H1 (cell line): ENCODE data around the gene TFDP1. TPM values are rescaled to one million over a fixed set of nuclear protein-coding genes. Genes with fewer than 3 reads are reported as not detected.

Experiments used
- CTCF ChIA-PET: fragments of 300-600 bp; sonication (Branson Sonifier 250); formaldehyde crosslinking; loops from one replicate; lab custom pipeline; 2021; ENCODE audit not compliant: partially characterized antibody; lab: Charles Lee
- POLR2A ChIA-PET: fragments of 300-600 bp; sonication (Branson Sonifier 250); formaldehyde crosslinking; loops from one replicate; lab custom pipeline; 2021; ENCODE audit warnings: inconsistent platforms; ENCODE audit not compliant: partially characterized antibody; lab: Charles Lee
- DNase-seq, 2 experiments: peaks; one replicate each; pipeline versions ENCODE4 v3.0.0 to v3.0.0-alpha.2; 2010 to 2022; ENCODE audit warnings: low spot score in 2 of 2, low read depth in 1 of 2, mixed read lengths in 1 of 2
- FAIRE-seq: peaks from 2 replicates; lab custom pipeline; 2011; peaks lifted over from hg19 to GRCh38; lab: Jason Lieb, UNC
- H2AFZ ChIP-seq: 2 replicates; pipeline ENCODE4 v1.8.1; 2012; ENCODE audit warnings: low read length, inconsistent platforms
- H2AK5ac ChIP-seq: 2 replicates; pipeline ENCODE4 v1.6.1; 2013; ENCODE audit warnings: low read depth, low read length
- H2BK120ac ChIP-seq: replicated peaks from 2 replicates; pipeline ENCODE3; 2013; ENCODE audit warnings: low read depth, low read length, inconsistent platforms
- H2BK12ac ChIP-seq: 2 replicates; pipeline ENCODE4 v1.6.1; 2013; ENCODE audit warnings: low read depth, low read length
- H2BK15ac ChIP-seq: 2 replicates; pipeline ENCODE4 v1.6.1; 2013; ENCODE audit warnings: low read length
- H2BK20ac ChIP-seq: 2 replicates; pipeline ENCODE4 v1.6.1; 2013; ENCODE audit warnings: low read length
- H2BK5ac ChIP-seq: 2 replicates; pipeline ENCODE4 v1.6.1; 2013; ENCODE audit warnings: low read depth, low read length
- H3K14ac ChIP-seq: 2 replicates; pipeline ENCODE4 v1.6.1; 2013; ENCODE audit warnings: inconsistent platforms; ENCODE audit not compliant: insufficient read length
- H3K18ac ChIP-seq: 2 replicates; pipeline ENCODE4 v1.6.1; 2013; ENCODE audit warnings: low read length; ENCODE audit errors: extremely low read depth
- H3K23ac ChIP-seq: 2 replicates; pipeline ENCODE4 v1.6.1; 2013; ENCODE audit warnings: inconsistent platforms; ENCODE audit not compliant: insufficient read length
- H3K23me2 ChIP-seq: 2 replicates; pipeline ENCODE4 v1.6.1; 2013; ENCODE audit warnings: low read depth, low read length
- H3K27ac ChIP-seq: 2 replicates; pipeline ENCODE4 v1.6.1; 2011; ENCODE audit warnings: low read depth, low read length, inconsistent platforms
- H3K27me3 ChIP-seq, 4 experiments: replicated peaks in 1 of 4; 1 replicate in 1 of 4; 2 replicates in 3 of 4; pipeline versions ENCODE4 v1.6.1 to v1.8.1; 2011 to 2013; ENCODE audit warnings: low read length in 3 of 4, mild to moderate bottlenecking in 3 of 4, inconsistent platforms in 2 of 4, mixed read lengths in 2 of 4, moderate library complexity in 1 of 4; ENCODE audit not compliant: control insufficient read depth in 3 of 4, insufficient read depth in 3 of 4; ENCODE audit errors: extremely low read depth in 1 of 4
- H3K36me3 ChIP-seq, 4 experiments: 2 replicates each; pipeline versions ENCODE4 v1.6.1 to v1.8.1; 2011 to 2013; ENCODE audit warnings: mild to moderate bottlenecking in 4 of 4, low read length in 3 of 4, moderate library complexity in 2 of 4, control low read depth in 1 of 4, inconsistent platforms in 1 of 4; ENCODE audit not compliant: insufficient read depth in 4 of 4, control insufficient read depth in 2 of 4
- H3K4ac ChIP-seq: replicated peaks from 2 replicates; pipeline ENCODE3; 2013; ENCODE audit warnings: low read length, low read depth, mixed read lengths, inconsistent platforms; ENCODE audit not compliant: insufficient read length
- H3K4me1 ChIP-seq, 4 experiments: replicated peaks in 1 of 4; 1 replicate in 1 of 4; 2 replicates in 3 of 4; pipeline versions ENCODE4 v1.6.1 to v1.8.1; 2011 to 2013; ENCODE audit warnings: low read length in 3 of 4, inconsistent platforms in 2 of 4, mixed read lengths in 1 of 4; ENCODE audit not compliant: insufficient read depth in 4 of 4, control insufficient read depth in 3 of 4
- H3K4me2 ChIP-seq, 2 experiments: 2 replicates each; pipeline versions ENCODE4 v1.6.1 to v1.8.1; 2011 to 2013; ENCODE audit warnings: low read depth in 2 of 2, low read length in 2 of 2, control low read depth in 1 of 2, inconsistent platforms in 1 of 2, mild to moderate bottlenecking in 1 of 2; ENCODE audit not compliant: insufficient read depth in 1 of 2
- H3K4me3 ChIP-seq, 4 experiments: fragments of 200-600, 300-600 bp in 1 of 4; sonication (generic), shearing (Covaris generic), sonication (Bioruptor Twin) in 1 of 4; 2 replicates each; pipeline versions ENCODE4 v1.5.1 to v1.8.1; 2011 to 2016; ENCODE audit warnings: low read length in 4 of 4, low read depth in 3 of 4, control low read depth in 2 of 4, inconsistent platforms in 2 of 4, mild to moderate bottlenecking in 2 of 4, mixed read lengths in 1 of 4, moderate library complexity in 1 of 4; ENCODE audit not compliant: insufficient read depth in 2 of 4; ENCODE audit errors: extremely low read depth in 1 of 4
- H3K56ac ChIP-seq: replicated peaks from 2 replicates; pipeline ENCODE3; 2013; ENCODE audit warnings: low read depth, mild to moderate bottlenecking, mixed read lengths, low read length, inconsistent platforms; ENCODE audit not compliant: insufficient read length
- H3K79me1 ChIP-seq: 2 replicates; pipeline ENCODE4 v1.6.1; 2013; ENCODE audit warnings: low read depth, low read length, control low read depth
- H3K79me2 ChIP-seq, 2 experiments: 2 replicates each; pipeline versions ENCODE4 v1.6.1 to v1.8.1; 2012 to 2013; ENCODE audit warnings: low read length in 2 of 2, mild to moderate bottlenecking in 2 of 2, inconsistent platforms in 1 of 2; ENCODE audit not compliant: insufficient read depth in 2 of 2, control insufficient read depth in 1 of 2
- H3K9ac ChIP-seq, 4 experiments: replicated peaks in 1 of 4; 1 replicate in 1 of 4; 2 replicates in 3 of 4; pipeline versions ENCODE4 v1.6.1 to v1.8.1; 2011 to 2013; ENCODE audit warnings: low read depth in 3 of 4, low read length in 3 of 4, control low read depth in 2 of 4, mild to moderate bottlenecking in 2 of 4, moderate library complexity in 2 of 4, inconsistent platforms in 1 of 4; ENCODE audit errors: extremely low read depth in 1 of 4
- H3K9me3 ChIP-seq, 2 experiments: 2 replicates each; pipeline versions ENCODE4 v1.6.1 to v1.8.1; 2012 to 2013; ENCODE audit warnings: mild to moderate bottlenecking in 2 of 2, moderate library complexity in 2 of 2, control low read depth in 1 of 2, inconsistent platforms in 1 of 2, low read depth in 1 of 2, low read length in 1 of 2, mixed read lengths in 1 of 2; ENCODE audit not compliant: insufficient read depth in 2 of 2
- H4K20me1 ChIP-seq, 2 experiments: replicated peaks in 1 of 2; 2 replicates each; pipeline versions ENCODE3 to v1.8.1; 2011 to 2013; ENCODE audit warnings: inconsistent platforms in 2 of 2, low read length in 2 of 2, mild to moderate bottlenecking in 1 of 2; ENCODE audit not compliant: insufficient read depth in 2 of 2, control insufficient read depth in 1 of 2
- H4K5ac ChIP-seq: 2 replicates; pipeline ENCODE4 v1.6.1; 2013; ENCODE audit warnings: low read length, low read depth, mixed read lengths, inconsistent platforms; ENCODE audit not compliant: insufficient read length
- H4K8ac ChIP-seq: 2 replicates; pipeline ENCODE4 v1.8.0; 2013; ENCODE audit warnings: mild to moderate bottlenecking, moderate library complexity, low read length, inconsistent platforms; ENCODE audit not compliant: insufficient read depth; ENCODE audit errors: extremely low read depth
- H4K91ac ChIP-seq: replicated peaks from 2 replicates; pipeline ENCODE3; 2013; ENCODE audit warnings: low read length, mixed read lengths, inconsistent platforms; ENCODE audit not compliant: insufficient read length
- CHD2 ChIP-seq: IDR thresholded peaks from 2 replicates; pipeline ENCODE4 v1.6.1; 2012; ENCODE audit warnings: low read length, improper control_type of control experiment
- WGBS, 2 experiments: shearing (Covaris generic) in 1 of 2; methylation state at CpG; one replicate each; pipeline versions ENCODE4 v1.1.6 to v1.1.7; 2013 to 2015; ENCODE audit warnings: low lambda C conversion rate in 2 of 2, mixed read lengths in 2 of 2, inconsistent platforms in 1 of 2, low coverage in 1 of 2, missing lambda C conversion rate in 1 of 2; ENCODE audit not compliant: insufficient replicate concordance in 2 of 2, insufficient coverage in 1 of 2, insufficient read length in 1 of 2; ENCODE audit errors: extremely low coverage in 1 of 2, missing lambda C conversion rate in 1 of 2; 5-methylcytosine and 5-hydroxymethylcytosine counted together
- polyA plus RNA-seq, 7 experiments: library from polyadenylated mRNA; depleted of rRNA in 3 of 7; stranded (reverse) in 5 of 7; unstranded in 2 of 7; fragments of >200 nt in 5 of 7; fragments of 200-250 nt in 2 of 7; gene quantifications; 1 replicate in 5 of 7; 2 replicates in 1 of 7; 4 replicates in 1 of 7; pipeline versions ENCODE4 v1.2.1 to v1.2.3, GENCODE V29; 2011 to 2013; ENCODE audit warnings: missing spikeins in 2 of 7, mixed read lengths in 2 of 7
- total RNA-seq: library from RNA; stranded (reverse); fragmentation: NEBNext Ultra II Directional; extraction: Animal tissue kit (Norgen Biotek cat#: 25700); gene quantifications from 2 replicates; pipeline ENCODE4 v1.2.1, GENCODE V29; 2021

Gene TFDP1
- total and polyA plus RNA-seq, 2 of the 8 experiments (the other 6 are each of a cell fraction or from before 2014, with no cell fraction given): 43.6 to 81.9 TPM

DNA sequence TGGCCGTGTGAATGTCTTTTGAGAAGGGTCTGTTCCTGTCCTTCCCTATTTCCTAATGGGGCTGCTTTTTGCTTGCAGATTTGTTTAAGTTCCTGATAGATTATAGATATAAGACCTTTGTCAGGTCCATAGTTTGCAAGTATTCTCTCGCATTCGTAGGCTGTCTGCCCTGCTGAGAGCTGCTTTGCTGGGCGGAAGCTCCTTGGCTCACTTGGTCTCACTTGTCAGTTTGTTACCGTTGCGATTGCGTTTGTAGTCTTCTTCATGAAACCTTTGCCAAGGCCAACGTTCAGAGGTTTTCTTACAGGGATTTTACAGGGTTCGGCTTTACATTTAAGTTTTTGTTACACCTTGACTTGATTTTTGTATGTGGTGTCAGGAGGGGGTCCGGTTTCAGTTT is 44.0 kb upstream of the TFDP1 start:
- CTCF ChIA-PET: interaction anchor here (0.8 to 2.3 kb wide), 3 partner anchors 22 to 89 kb away, joined by 3 to 8 read pairs (median 5); no protein-coding TSS in a partner anchor

More for the DNA sequence above, 44.0 kb upstream of the TFDP1 start:
- Histone ChIP-seq H3K36me3 (peaks cover 0 to 9% (median 3%) of the 10 kb centered on the region in 4 experiments; a peak in 6 of 8 replicates), H3K79me1 (peaks cover 15% of the 10 kb centered on the region), H4K8ac (no peak overlapping the region), H2BK5ac (no peak overlapping the region), H4K20me1 (peaks cover 3 to 8% of the 10 kb centered on the region in 2 experiments), H3K9me3 (no peaks in the 10 kb centered on the region), H3K27ac (no peak overlapping the region), H3K4me2 (no peak overlapping the region), H3K27me3 (no peaks in the 10 kb centered on the region; a peak in 1 of 7 replicates), H2AK5ac (no peak overlapping the region), H3K79me2 (peaks cover 0 to 18% of the 10 kb centered on the region in 2 experiments; a peak in 1 of 4 replicates), H4K91ac (no peak overlapping the region), H2BK15ac (no peak overlapping the region), H3K18ac (no peak overlapping the region), H3K56ac (no peak overlapping the region), H4K5ac (no peak overlapping the region), H3K9ac (no peak overlapping the region), H3K4me1 (peaks cover 0 to 4% (median 0%) of the 10 kb centered on the region in 4 experiments; a peak in 2 of 7 replicates), H2BK20ac (no peak overlapping the region), H3K23ac (no peak overlapping the region), H2BK120ac (no peak overlapping the region), H3K23me2 (no peaks in the 10 kb centered on the region), H3K14ac (no peak overlapping the region), H3K4ac (no peak overlapping the region), H2AFZ (no peak overlapping the region), H3K4me3 (no peak overlapping the region), H2BK12ac (no peak overlapping the region)
- WGBS, 2 experiments: 90% methylated on average over 10 of the region's 10 CpGs; no CpG with 5 or more reads in 1 of the 2 experiments
- no peak for DNase-seq
- POLR2A ChIA-PET: interaction anchor here (0.6 to 1.3 kb wide), 2 partner anchors 15 to 188 kb away, joined by 3 read pairs; no protein-coding TSS in a partner anchor
- no peak for TF ChIP-seq CHD2
- no peak for FAIRE-seq
